Thoracic aorta (tissue), 2 donors: ENCODE results near the gene TAS2R43. TPM values are rescaled to one million over a fixed set of nuclear protein-coding genes. Genes with fewer than 3 reads are reported as not detected.

Experiments
- ATAC-seq: fragments of 150-250 bp; one replicate; pipeline ENCODE4 v1.8.0; 2017; ENCODE audit warnings: low read depth; ENCODE audit not compliant: insufficient number of reproducible peaks, low FRiP score
- DNase-seq: peaks from one replicate; pipeline ENCODE4 v3.0.0-alpha.2; 2020; ENCODE audit warnings: low spot score
- H3K27ac ChIP-seq, 2 donors: fragments of 200-600 bp; sonication (generic); 1 replicate in 1 of 2; 2 replicates in 1 of 2; pipeline ENCODE4 v1.5.1; 2016; ENCODE audit warnings: mild to moderate bottlenecking in 2 of 2, moderate library complexity in 2 of 2
- H3K27me3 ChIP-seq: fragments of 200-600 bp; sonication (generic); replicated peaks from 2 replicates; pipeline ENCODE4 v1.6.0; 2016; ENCODE audit warnings: mild to moderate bottlenecking; ENCODE audit not compliant: insufficient read depth
- H3K36me3 ChIP-seq: fragments of 200-600 bp; sonication (generic); one replicate; pipeline ENCODE4 v1.5.1; 2016
- H3K4me1 ChIP-seq, 2 donors: fragments of 200-600 bp; sonication (generic); 1 replicate in 1 of 2; 2 replicates in 1 of 2; pipeline versions ENCODE4 v1.5.1 to v1.6.0; 2016; ENCODE audit warnings: low read depth in 2 of 2, mild to moderate bottlenecking in 1 of 2; ENCODE audit not compliant: control insufficient read depth in 1 of 2
- H3K4me3 ChIP-seq: fragments of 200-600 bp; sonication (generic); 2 replicates; pipeline ENCODE4 v1.5.1; 2016; ENCODE audit warnings: mild to moderate bottlenecking
- H3K9me3 ChIP-seq: fragments of 200-600 bp; sonication (generic); 2 replicates; pipeline ENCODE4 v1.5.1; 2016
- CTCF ChIP-seq: fragments of 200-600 bp; sonication (generic); IDR thresholded peaks from one replicate; pipeline ENCODE4 v1.5.1; 2019; ENCODE audit warnings: antibody characterized with exemption
- total RNA-seq, 2 donors: library from RNA; depleted of rRNA; stranded (reverse); fragments of >200 nt; gene quantifications; one replicate each; pipeline versions ENCODE4 v1.1.0 to v1.2.3, GENCODE V29; 2016

Gene TAS2R43
- total RNA-seq, 2 donors from 2014 or later = 2.7 to 6.3 TPM

- H3K27ac ChIP-seq = no peak overlapping the region
- H3K27me3 ChIP-seq = no peaks in the 10 kb centered on the region
- no peak for TF ChIP-seq CTCF
- H3K36me3 ChIP-seq = no peaks in the 10 kb centered on the region
- ATAC-seq = no peak
- no peaks in the 10 kb centered on the region for H3K4me1 ChIP-seq
- no peak for DNase-seq
- no peaks in the 10 kb centered on the region for H3K9me3 ChIP-seq
- H3K4me3 ChIP-seq = no peak overlapping the region
Observed at GRCh38 chr12:11078246-11078645, 13.9 kb downstream of the TAS2R43 start.

- ATAC-seq = no peak
- H3K4me1 ChIP-seq = peaks cover 0 to 8% of the 10 kb centered on the region in 2 donors
- no peak for DNase-seq
- no peak for TF ChIP-seq CTCF
- no peaks in the 10 kb centered on the region for H3K9me3 ChIP-seq
- no peak overlapping the region for H3K27ac ChIP-seq
- no peak overlapping the region for H3K4me3 ChIP-seq
- no peaks in the 10 kb centered on the region for H3K27me3 ChIP-seq
- no peaks in the 10 kb centered on the region for H3K36me3 ChIP-seq
Observed at GRCh38 chr12:11075642-11076041, 16.5 kb downstream of the TAS2R43 start.

GRCh38 chr12:11071414-11071813 lies 20.7 kb downstream of the TAS2R43 start:
- no peak overlapping the region for H3K4me3 ChIP-seq
- H3K9me3 ChIP-seq = no peaks in the 10 kb centered on the region
- DNase-seq (no peak), ATAC-seq (no peak)
- H3K36me3 ChIP-seq = no peaks in the 10 kb centered on the region
- H3K27ac ChIP-seq = no peak overlapping the region
- H3K4me1 ChIP-seq = peaks cover 3 to 8% of the 10 kb centered on the region in 2 donors
- TF ChIP-seq CTCF = no peak
- H3K27me3 ChIP-seq = no peaks in the 10 kb centered on the region

GRCh38 chr12:11070999-11071398 lies 21.1 kb downstream of the TAS2R43 start:
- no peak for DNase-seq
- Histone ChIP-seq H3K36me3 (no peaks in the 10 kb centered on the region), H3K9me3 (no peaks in the 10 kb centered on the region), H3K27me3 (no peaks in the 10 kb centered on the region), H3K4me3 (no peak overlapping the region), H3K4me1 (peaks cover 3 to 8% of the 10 kb centered on the region in 2 donors), H3K27ac (no peak overlapping the region)
- no peak for TF ChIP-seq CTCF
- ATAC-seq = no peak

- Histone ChIP-seq H3K27ac (no peak overlapping the region), H3K4me3 (no peak overlapping the region), H3K27me3 (no peaks in the 10 kb centered on the region), H3K36me3 (no peaks in the 10 kb centered on the region), H3K4me1 (peaks cover 3 to 8% of the 10 kb centered on the region in 2 donors), H3K9me3 (no peaks in the 10 kb centered on the region)
- ATAC-seq (no peak), DNase-seq (no peak)
- no peak for TF ChIP-seq CTCF
Observed at GRCh38 chr12:11069854-11070365, 22.2 kb downstream of the TAS2R43 start.
